ENCODE measurements around the gene PAK2. TPM values are rescaled to one million over a fixed set of nuclear protein-coding genes. Genes with fewer than 3 reads are reported as not detected.
"Not testable (repeated sequence)": the region's sequence is repeated elsewhere in the genome, so short reads cannot be mapped to it uniquely, and the experiment has no call there.

Gene PAK2
- total and polyA plus RNA-seq, 8 donors, result 7.5 to 36.2 (median 18.5) TPM

- no peak for FAIRE-seq
- no peak for DNase-seq
- no peak for ATAC-seq
- no peak for TF ChIP-seq CTCF (IDR thresholded peaks at IDR 0.05)
- Histone ChIP-seq H3K9me3 (no peaks in the 10 kb centered on the region), H3K4me1 (no peaks in the 10 kb centered on the region), H3K27me3 (no peaks in the 10 kb centered on the region), H3K27ac (no peak overlapping the region), H3K36me3 (no peaks in the 10 kb centered on the region), H3K4me3 (no peak overlapping the region)
- WGBS, 2 donors, result 63 to 70% methylated on average over 17 of the region's 17 CpGs
- intact Hi-C loops (cut with DNase I), result no loop called here
Measured at GRCh38 chr3:196842567-196843434, 103.1 kb downstream of the PAK2 start.

GRCh38 chr3:196843435-196844110 is 103.9 kb downstream of the PAK2 start:
- FAIRE-seq, result no peak

GRCh38 chr3:196844235-196845219 is 104.9 kb downstream of the PAK2 start:
- ATAC-seq; H3K4me1 ChIP-seq; H3K27ac ChIP-seq; H3K4me3 ChIP-seq; intact Hi-C loops (cut with DNase I); FAIRE-seq; H3K27me3 ChIP-seq; H3K36me3 ChIP-seq; H3K9me3 ChIP-seq; DNase-seq: not testable (repeated sequence)
- WGBS, 2 donors, result 75 to 83% methylated on average over 20 of the region's 22 CpGs

More at GRCh38 chr3:196843435-196844110, 103.9 kb downstream of the PAK2 start:
- no peaks in the 10 kb centered on the region for H3K36me3 ChIP-seq
- H3K27ac ChIP-seq, result no peak overlapping the region
- H3K9me3 ChIP-seq, result no peaks in the 10 kb centered on the region
- no peak overlapping the region for H3K4me3 ChIP-seq
- DNase-seq (no peak), ATAC-seq (no peak)
- WGBS, 2 donors, result 66 to 70% methylated on average over 9 of the region's 9 CpGs
- no peak for TF ChIP-seq CTCF (IDR thresholded peaks at IDR 0.05)
- intact Hi-C loops (cut with DNase I), result no loop called here
- no peaks in the 10 kb centered on the region for H3K27me3 ChIP-seq
- no peaks in the 10 kb centered on the region for H3K4me1 ChIP-seq

GRCh38 chr3:196848375-196848774 is 108.7 kb downstream of the PAK2 start:
- 73 to 75% methylated on average over 4 of the region's 4 CpGs for WGBS, 2 donors
- ATAC-seq; DNase-seq; H3K4me1 ChIP-seq; FAIRE-seq; H3K4me3 ChIP-seq; H3K36me3 ChIP-seq; H3K27me3 ChIP-seq; H3K27ac ChIP-seq; H3K9me3 ChIP-seq; intact Hi-C loops (cut with DNase I): not testable (repeated sequence)

- Histone ChIP-seq H3K4me3 (no peak overlapping the region), H3K27me3 (no peaks in the 10 kb centered on the region), H3K4me1 (no peaks in the 10 kb centered on the region), H3K36me3 (no peaks in the 10 kb centered on the region), H3K27ac (no peak overlapping the region), H3K9me3 (no peaks in the 10 kb centered on the region)
- DNase-seq (no peak), FAIRE-seq (no peak), ATAC-seq (no peak)
- intact Hi-C loops (cut with DNase I), result no loop called here
- TF ChIP-seq CTCF (IDR thresholded peaks at IDR 0.05), result no peak
- WGBS, 2 donors, result 71 to 76% methylated on average over 11 of the region's 11 CpGs
Measured at GRCh38 chr3:196849180-196849741, 109.6 kb downstream of the PAK2 start.

GRCh38 chr3:196863000-196863399 is 123.3 kb downstream of the PAK2 start:
- H3K4me3 ChIP-seq; DNase-seq; H3K27ac ChIP-seq; H3K27me3 ChIP-seq; H3K9me3 ChIP-seq; ATAC-seq; H3K36me3 ChIP-seq; FAIRE-seq; H3K4me1 ChIP-seq; intact Hi-C loops (cut with DNase I): not testable (repeated sequence)
- WGBS, 2 donors, result 89 to 92% methylated on average over 8 of the region's 8 CpGs

Data from pancreas (tissue), 10 donors.